ENCODE data around the gene CIAPIN1. TPM values are rescaled to one million over a fixed set of nuclear protein-coding genes. Genes with fewer than 3 reads are reported as not detected.

CIAPIN1 gene
- 75.2 and 83.9 TPM in 2 replicates for total RNA-seq

DNA sequence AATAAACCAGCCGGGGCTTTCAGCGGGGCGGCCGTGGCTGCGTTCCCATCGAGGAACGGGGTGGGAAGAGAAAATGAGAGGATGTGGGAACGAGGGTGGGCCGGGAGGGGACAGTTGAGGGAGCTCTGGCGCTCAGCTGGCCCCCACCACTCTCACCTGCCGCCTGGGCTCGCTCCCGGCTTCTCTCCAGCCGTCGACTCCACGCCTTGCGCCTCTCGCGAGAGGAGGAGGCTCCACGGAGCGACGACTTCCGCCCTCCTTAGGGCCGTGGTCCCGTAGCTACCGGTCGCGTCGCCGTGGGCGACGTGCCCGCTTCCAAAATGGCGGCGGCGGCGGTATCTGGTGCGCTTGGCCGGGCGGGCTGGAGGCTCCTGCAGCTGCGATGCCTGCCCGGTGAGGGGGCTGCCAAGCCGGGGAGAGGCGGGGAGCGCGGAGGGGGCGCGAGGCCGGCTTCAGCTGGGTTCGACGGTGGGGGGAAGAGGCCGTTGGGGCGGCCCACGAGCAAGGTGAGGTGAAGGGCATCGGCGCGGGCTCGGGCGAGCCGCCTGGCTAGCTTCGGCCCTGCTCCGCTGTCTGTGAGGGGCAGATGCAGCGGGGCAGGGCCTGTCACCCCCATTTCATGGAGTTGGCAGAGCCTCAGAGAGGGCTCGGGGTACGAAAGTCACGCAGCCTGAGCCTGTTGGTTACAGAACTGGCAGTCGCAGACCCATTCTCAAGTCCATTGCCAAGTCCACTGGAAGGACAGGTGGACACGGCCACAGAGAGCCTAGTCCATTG lies at the start of gene CIAPIN1, which contains the start of gene COQ9:
TSS of gene CIAPIN1 (minus strand) at position 200 of the 777 bp plus-strand sequence. CDS start 6,457 bp downstream, outside the sequence.
TSS of gene COQ9 (plus strand) at position 294 of the 777 bp plus-strand sequence. CDS start at position 321, 27 bp downstream.

DNA sequence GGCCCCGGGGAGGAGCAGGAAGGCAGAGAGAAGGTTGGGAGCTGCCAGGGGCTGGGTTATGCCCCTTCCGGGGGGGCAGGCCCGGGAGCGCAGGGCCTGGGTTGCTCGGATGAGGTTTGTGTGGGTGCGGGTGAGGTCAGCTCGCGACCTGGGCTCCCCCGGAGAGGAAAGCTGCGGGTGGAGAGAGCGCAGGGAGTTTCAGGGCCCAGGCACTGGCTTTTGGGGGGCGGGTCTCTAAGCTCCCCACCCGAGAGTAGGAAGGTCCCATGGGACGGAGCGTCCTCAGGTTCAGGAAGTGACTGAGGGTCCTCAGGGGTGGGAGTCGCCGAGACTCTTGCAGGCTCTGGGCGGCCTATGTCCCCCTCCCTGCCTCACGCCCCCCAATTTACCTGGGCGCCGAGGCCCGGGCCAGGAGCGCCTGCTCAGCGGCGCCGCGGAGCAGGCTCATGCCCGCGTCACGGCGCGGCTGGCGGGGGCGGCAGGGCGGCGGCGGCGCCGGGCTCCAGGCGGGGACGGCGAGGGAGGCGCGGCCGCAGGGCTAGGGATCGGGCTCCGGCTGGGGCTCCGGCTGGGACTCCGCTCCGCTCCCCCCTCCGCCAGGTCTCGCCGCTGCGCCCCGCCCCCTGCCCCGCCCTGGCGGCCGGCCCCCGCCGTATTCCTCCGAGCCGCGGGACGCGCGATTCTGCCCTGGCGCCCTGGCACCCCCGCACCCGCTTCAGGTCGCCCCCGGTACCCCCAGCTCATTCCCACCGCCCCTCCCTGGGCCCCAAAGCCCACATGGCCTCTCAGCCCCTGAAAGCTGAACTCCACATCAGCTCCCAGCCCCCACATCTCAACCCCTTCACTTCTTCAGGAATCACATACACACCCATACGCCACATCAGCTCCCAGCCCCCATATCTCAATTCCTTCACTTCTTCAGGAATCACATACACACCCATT lies 39.0 kb upstream of the CIAPIN1 start, which contains the start of gene DOK4:
TSS of gene DOK4 (minus strand) at position 578 of the 942 bp plus-strand sequence. CDS start 6,986 bp downstream, outside the sequence.

DNA sequence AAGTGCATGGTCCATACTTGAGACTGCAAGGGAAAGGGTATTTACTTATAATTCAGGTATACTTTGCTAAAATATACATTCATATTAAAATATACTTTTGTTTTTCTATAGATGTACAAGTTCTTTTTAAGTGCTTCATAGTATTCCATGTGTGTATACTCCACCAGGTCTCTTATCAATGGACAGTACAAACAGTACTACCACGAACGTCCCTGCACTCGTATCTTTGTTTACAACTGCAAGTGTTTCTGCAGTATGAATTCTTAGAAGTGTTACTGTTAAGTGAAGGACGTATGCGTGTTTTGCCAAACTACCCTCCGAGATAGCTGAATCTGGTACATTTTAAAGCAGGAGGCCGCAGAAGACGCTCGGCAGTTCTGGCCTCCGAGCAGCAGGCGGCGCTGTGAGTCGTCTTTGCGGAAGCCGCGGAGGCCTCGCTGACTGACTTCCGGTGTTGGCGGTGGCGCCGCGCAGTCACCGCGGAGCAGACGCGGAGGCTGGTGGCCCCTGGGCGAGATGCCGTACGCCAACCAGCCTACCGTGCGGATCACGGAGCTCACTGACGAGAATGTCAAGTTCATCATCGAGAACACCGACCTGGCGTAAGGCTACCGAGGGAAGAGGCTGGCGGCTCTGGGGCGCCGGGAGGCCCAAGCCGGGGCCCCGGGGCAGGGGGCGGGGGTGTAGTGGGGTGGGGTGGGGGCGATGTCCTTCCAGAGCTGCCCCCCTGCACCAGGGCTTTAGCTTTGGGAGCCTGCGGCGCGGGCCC lies 15.2 kb upstream of the CIAPIN1 start, which contains the start of gene POLR2C:
TSS of gene POLR2C (plus strand) at position 471 of the 769 bp plus-strand sequence. CDS start at position 517, 46 bp downstream.

DNA sequence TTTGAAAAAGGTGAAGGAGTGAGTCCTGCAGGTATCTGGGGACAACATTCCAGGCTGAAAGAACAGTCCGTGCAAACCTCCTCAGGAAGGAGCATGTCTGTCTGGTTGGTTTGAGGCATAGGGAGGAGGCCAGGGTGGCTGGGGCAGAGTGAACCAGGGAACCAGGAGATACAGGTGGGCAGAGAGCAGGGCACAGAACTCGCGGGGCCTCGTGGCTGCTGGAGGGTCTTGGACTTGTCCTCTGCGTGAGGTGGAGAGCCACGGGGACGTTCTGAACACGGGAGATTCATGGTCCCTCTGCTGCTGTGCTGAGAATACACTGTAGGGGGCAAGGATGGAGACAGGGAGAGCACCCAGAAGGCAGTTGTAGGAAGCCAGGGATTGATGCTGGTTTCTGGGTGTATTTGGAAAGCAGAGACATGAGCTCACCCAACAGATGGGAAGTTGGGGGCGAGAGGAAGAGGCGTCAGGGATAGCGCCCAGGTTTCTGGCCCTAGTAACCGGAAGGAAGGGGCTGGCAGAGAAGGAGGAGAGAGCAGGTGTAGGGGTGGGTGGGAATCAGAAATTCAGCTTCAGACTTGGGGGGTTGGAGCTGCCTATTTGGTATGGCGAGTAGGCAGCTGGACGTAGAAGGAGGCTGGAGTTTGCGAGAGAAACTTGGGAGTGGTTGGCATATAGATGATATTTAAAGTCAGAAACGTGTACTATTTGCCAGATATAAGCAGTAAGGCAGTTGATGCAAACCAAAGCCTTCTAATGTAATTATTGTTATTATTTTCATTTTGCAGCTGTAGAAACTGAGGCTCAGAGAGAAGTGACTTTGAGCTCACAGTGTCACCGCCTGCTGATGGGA lies 43.0 kb downstream of the CIAPIN1 start, which contains the start of gene CCL17:
TSS of gene CCL17 (plus strand) at position 803 of the 853 bp plus-strand sequence. CDS start 9,166 bp downstream, outside the sequence.

Other genes starting within 250 kb of the CIAPIN1 start
- gene ARL2BP, start 202.1 kb downstream of the CIAPIN1 start, total RNA-seq = 72.5 and 87.2 TPM in 2 replicates
- 15.4 and 37.1 TPM in 2 replicates for gene PLLP, start 162.7 kb downstream of the CIAPIN1 start, total RNA-seq
- gene CCL22, start 88.6 kb downstream of the CIAPIN1 start, total RNA-seq = not detected in 2 replicates
- gene CX3CL1, start 74.9 kb downstream of the CIAPIN1 start, total RNA-seq = 2.4 TPM in 1 of 2 replicates, not detected in the other
- gene CCL17, start 42.6 kb downstream of the CIAPIN1 start, total RNA-seq = not detected in 2 replicates
- 52.8 and 58.4 TPM in 2 replicates for gene COQ9, start 94 bp upstream of the CIAPIN1 start, total RNA-seq
- 72.5 and 111 TPM in 2 replicates for gene POLR2C, start 15.3 kb upstream of the CIAPIN1 start, total RNA-seq
- gene DOK4, start 39.1 kb upstream of the CIAPIN1 start, total RNA-seq = 19.0 and 32.0 TPM in 2 replicates
- 6.2 and 9.6 TPM in 2 replicates for gene CCDC102A, start 89.2 kb upstream of the CIAPIN1 start, total RNA-seq
- not detected in 2 replicates for gene ADGRG5, start 95.3 kb upstream of the CIAPIN1 start, total RNA-seq
- 37.4 and 41.1 TPM in 2 replicates for gene ADGRG1, start 181.2 kb upstream of the CIAPIN1 start, total RNA-seq
- under 0.01 TPM in 1 of 2 replicates, not detected in the other for gene ADGRG3, start 220.9 kb upstream of the CIAPIN1 start, total RNA-seq
- gene DRC7, start 247.4 kb upstream of the CIAPIN1 start, total RNA-seq = not detected in 2 replicates